IPS DF 6.9 (cell line): ENCODE measurements around the gene BRWD1.

Experiments
- DNase-seq: peaks from one replicate; pipeline ENCODE4 v3.0.0-alpha.2; 2013; ENCODE audit warnings: low read depth, low spot score
- H3K27ac ChIP-seq: one replicate; pipeline ENCODE4 v1.5.1; 2013; ENCODE audit warnings: low read length, control low read depth
- H3K27me3 ChIP-seq: 2 replicates; pipeline ENCODE4 v1.6.1; 2013; ENCODE audit warnings: mild to moderate bottlenecking, low read length; ENCODE audit not compliant: control insufficient read depth, insufficient read depth
- H3K36me3 ChIP-seq: 2 replicates; pipeline ENCODE4 v1.6.1; 2013; ENCODE audit warnings: low read length; ENCODE audit not compliant: control insufficient read depth, insufficient read depth
- H3K4me1 ChIP-seq: 2 replicates; pipeline ENCODE4 v1.6.1; 2013; ENCODE audit warnings: low read length; ENCODE audit not compliant: control insufficient read depth, insufficient read depth
- H3K4me3 ChIP-seq: 2 replicates; pipeline ENCODE4 v1.5.1; 2013; ENCODE audit warnings: mild to moderate bottlenecking, low read length
- H3K9me3 ChIP-seq: 2 replicates; pipeline ENCODE4 v1.6.1; 2013; ENCODE audit warnings: low read length, inconsistent platforms; ENCODE audit not compliant: control insufficient read depth, insufficient read depth
- WGBS: extraction: QIAGEN DNeasy Blood & Tissue Kit; methylation state at CpG from one replicate; pipeline ENCODE4 v1.1.7; 2013; ENCODE audit warnings: mixed read lengths, missing lambda C conversion rate; ENCODE audit not compliant: insufficient read length, insufficient coverage; 5-methylcytosine and 5-hydroxymethylcytosine counted together

Gene BRWD1

DNA sequence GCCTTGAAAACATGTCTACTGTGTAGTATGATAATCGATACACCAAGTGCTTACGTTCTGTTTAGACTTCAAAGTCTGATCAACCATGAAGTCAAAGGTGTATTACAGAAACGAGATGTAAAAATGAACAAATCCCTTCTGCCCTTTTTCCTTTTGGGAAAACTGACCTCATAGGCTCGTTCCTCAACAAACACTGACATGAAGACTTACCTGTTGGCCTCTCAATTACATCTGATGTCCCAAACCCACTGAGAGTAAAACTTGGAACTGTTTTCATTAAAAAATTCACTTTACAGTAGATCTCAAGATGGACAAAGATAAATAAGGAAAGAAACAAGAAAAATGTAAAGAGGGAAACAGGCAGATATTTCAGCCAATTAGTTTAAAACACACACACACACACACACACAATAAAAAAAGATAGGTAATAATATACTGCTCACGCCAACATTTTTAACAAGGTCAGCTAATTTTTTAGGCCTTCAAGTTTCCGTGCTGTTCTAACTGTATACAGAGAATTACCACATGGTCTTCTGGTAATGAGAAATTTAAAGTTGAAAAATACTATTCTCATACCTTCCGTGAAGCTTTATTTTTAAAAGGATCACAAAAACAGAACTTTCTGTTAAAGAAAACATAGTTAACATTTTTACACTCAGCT is 33.4 kb upstream of the BRWD1 start:
- peaks cover 12% of the 10 kb centered on the region; the same call in 1 of the 2 replicates for H3K36me3 ChIP-seq
- H3K4me1 ChIP-seq: no peaks in the 10 kb centered on the region
- no peaks in the 10 kb centered on the region for H3K9me3 ChIP-seq
- no CpG with 5 or more reads among the region's 7 CpGs for WGBS
- no peak overlapping the region for H3K27ac ChIP-seq
- DNase-seq: no peak
- H3K4me3 ChIP-seq: no peak overlapping the region
- H3K27me3 ChIP-seq: no peaks in the 10 kb centered on the region

- no CpG with 5 or more reads among the region's 3 CpGs for WGBS
- no peak overlapping the region for H3K4me3 ChIP-seq
- H3K4me1 ChIP-seq: no peaks in the 10 kb centered on the region
- no peak overlapping the region for H3K27ac ChIP-seq
- H3K36me3 ChIP-seq: peaks cover 12% of the 10 kb centered on the region; the same call in 1 of the 2 replicates
- no peaks in the 10 kb centered on the region for H3K9me3 ChIP-seq
- no peak for DNase-seq
- no peaks in the 10 kb centered on the region for H3K27me3 ChIP-seq
These were observed 32.8 kb upstream of the BRWD1 start for GRCh38 chr21:39346206-39346605.

- H3K27ac ChIP-seq: no peak overlapping the region
- H3K4me3 ChIP-seq: no peak overlapping the region
- peaks cover 15% of the 10 kb centered on the region; the same call in 1 of the 2 replicates for H3K36me3 ChIP-seq
- DNase-seq: no peak
- no peaks in the 10 kb centered on the region for H3K9me3 ChIP-seq
- H3K4me1 ChIP-seq: no peaks in the 10 kb centered on the region
- WGBS: no CpG with 5 or more reads among the region's 6 CpGs
- no peaks in the 10 kb centered on the region for H3K27me3 ChIP-seq
These were observed 32.0 kb upstream of the BRWD1 start for GRCh38 chr21:39345440-39345839.

DNA sequence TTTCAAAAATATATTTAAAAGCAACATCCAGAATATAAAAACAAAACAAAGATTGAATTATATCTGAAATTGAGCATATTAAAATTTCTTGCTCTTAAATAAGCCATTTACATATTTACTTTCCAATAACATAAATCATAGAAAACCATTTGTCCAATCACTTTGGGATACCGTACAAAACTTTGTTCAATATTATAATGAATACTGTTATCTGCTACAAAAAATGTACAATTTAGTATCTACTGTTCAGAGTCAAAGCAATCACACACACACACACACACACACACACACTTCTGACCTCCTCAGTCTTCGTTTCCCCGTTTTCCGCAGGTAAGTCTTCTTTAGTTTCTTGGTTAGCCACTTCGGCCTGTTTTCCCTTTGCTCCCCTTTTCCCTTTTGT is 31.4 kb upstream of the BRWD1 start:
- no peak for DNase-seq
- no peak overlapping the region for H3K4me3 ChIP-seq
- H3K9me3 ChIP-seq: no peaks in the 10 kb centered on the region
- no peaks in the 10 kb centered on the region for H3K4me1 ChIP-seq
- no peak overlapping the region for H3K27ac ChIP-seq
- 80% methylated on average over 1 of the region's 5 CpGs for WGBS
- H3K36me3 ChIP-seq: peaks cover 15% of the 10 kb centered on the region; the same call in 1 of the 2 replicates
- H3K27me3 ChIP-seq: no peaks in the 10 kb centered on the region

- no peaks in the 10 kb centered on the region for H3K4me1 ChIP-seq
- no peaks in the 10 kb centered on the region for H3K27me3 ChIP-seq
- H3K9me3 ChIP-seq: no peaks in the 10 kb centered on the region
- peaks cover 15% of the 10 kb centered on the region; the same call in 1 of the 2 replicates for H3K36me3 ChIP-seq
- H3K27ac ChIP-seq: no peak overlapping the region
- DNase-seq: no peak
- no peak overlapping the region for H3K4me3 ChIP-seq
- WGBS: no CpG with 5 or more reads among the region's 6 CpGs
These were observed 28.0 kb upstream of the BRWD1 start for GRCh38 chr21:39341249-39341923.

GRCh38 chr21:39340687-39341086 is 27.3 kb upstream of the BRWD1 start:
- no peak overlapping the region for H3K27ac ChIP-seq
- no CpG with 5 or more reads among the region's 6 CpGs for WGBS
- no peaks in the 10 kb centered on the region for H3K9me3 ChIP-seq
- H3K4me3 ChIP-seq: no peak overlapping the region
- DNase-seq: no peak
- peaks cover 15% of the 10 kb centered on the region; the same call in 1 of the 2 replicates for H3K36me3 ChIP-seq
- H3K27me3 ChIP-seq: no peaks in the 10 kb centered on the region
- no peaks in the 10 kb centered on the region for H3K4me1 ChIP-seq

- Histone ChIP-seq H3K27me3 (no peaks in the 10 kb centered on the region), H3K36me3 (peaks cover 13% of the 10 kb centered on the region; the same call in 1 of the 2 replicates), H3K4me1 (no peaks in the 10 kb centered on the region), H3K27ac (no peak overlapping the region), H3K4me3 (no peak overlapping the region), H3K9me3 (no peaks in the 10 kb centered on the region)
- no CpG with 5 or more reads among the region's 2 CpGs for WGBS
- no peak for DNase-seq
These were observed 25.8 kb upstream of the BRWD1 start for GRCh38 chr21:39339231-39339630.

DNA sequence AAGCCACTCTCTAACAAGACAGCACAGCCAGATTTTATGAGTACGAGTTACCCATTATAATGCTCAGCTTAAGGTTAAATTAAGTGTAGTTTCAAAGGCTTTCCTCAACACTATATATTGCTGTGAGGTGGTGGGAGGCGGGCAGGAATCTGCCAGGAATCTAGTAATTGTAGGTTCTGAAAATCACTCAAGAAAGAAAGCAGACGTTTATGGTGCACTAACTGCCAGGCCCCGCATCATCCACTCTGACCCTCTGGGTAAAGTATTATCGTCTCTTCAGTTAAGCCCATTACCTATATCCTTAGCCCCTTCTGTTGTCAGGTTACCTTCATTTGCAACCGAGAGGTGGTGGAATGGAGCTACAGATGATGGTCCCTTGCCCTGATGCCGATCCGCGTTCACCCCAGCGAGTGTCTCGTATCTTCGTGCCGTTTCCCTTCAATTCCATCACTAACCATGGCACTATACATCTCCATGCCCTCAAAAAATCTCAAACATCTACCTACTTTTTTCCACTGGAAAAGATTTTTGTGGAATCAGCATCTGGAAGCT is 23.1 kb upstream of the BRWD1 start:
- Histone ChIP-seq H3K4me3 (no peak overlapping the region), H3K9me3 (no peaks in the 10 kb centered on the region), H3K36me3 (peaks cover 3% of the 10 kb centered on the region; the same call in 1 of the 2 replicates), H3K27me3 (no peaks in the 10 kb centered on the region), H3K4me1 (no peaks in the 10 kb centered on the region), H3K27ac (no peak overlapping the region)
- no peak for DNase-seq
- no CpG with 5 or more reads among the region's 13 CpGs for WGBS

DNA sequence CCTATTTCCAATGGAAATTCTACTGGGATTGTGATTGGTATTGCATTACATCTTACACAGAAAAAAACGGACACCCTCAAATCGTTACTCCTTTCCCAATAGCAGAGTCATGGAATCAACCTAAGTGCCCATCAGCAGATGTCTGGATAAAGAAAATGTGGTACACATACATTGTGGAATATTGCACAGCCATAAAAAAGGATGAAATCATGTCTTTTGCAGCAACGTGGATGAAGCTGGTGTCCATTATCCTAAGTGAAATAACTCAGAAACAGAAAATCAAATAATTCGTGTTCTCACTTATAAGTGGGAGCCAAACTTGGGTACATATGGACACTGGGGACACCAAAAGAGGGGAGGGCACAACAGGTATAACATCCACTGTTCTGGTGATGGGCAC is 21.2 kb upstream of the BRWD1 start:
- no peaks in the 10 kb centered on the region for H3K27me3 ChIP-seq
- no peak for DNase-seq
- no peaks in the 10 kb centered on the region for H3K9me3 ChIP-seq
- H3K4me3 ChIP-seq: no peak overlapping the region
- H3K36me3 ChIP-seq: no peaks in the 10 kb centered on the region
- WGBS: no CpG with 5 or more reads among the region's 4 CpGs
- no peak overlapping the region for H3K27ac ChIP-seq
- no peaks in the 10 kb centered on the region for H3K4me1 ChIP-seq

DNA sequence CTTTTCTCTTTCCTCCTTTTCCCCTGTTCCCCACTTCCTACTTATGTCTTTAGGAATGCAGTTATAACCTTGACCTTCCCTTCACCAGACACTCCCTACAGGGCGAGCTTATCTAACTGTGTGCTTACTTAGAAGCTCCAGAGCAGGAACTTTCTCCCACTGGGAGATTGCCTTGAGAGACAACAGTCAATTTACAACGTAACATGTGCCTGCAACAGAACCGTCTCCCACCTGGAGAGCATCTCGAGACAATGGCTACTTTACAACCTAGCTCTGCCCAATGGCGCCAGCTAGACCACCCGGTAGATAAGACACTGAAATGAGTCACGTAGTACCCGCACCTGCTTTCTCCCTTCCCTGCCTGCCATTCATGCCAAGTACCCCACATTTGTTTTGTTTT is 18.7 kb upstream of the BRWD1 start:
- no peaks in the 10 kb centered on the region for H3K9me3 ChIP-seq
- H3K4me3 ChIP-seq: no peak overlapping the region
- H3K27ac ChIP-seq: no peak overlapping the region
- WGBS: no CpG with 5 or more reads among the region's 8 CpGs
- no peaks in the 10 kb centered on the region for H3K27me3 ChIP-seq
- no peaks in the 10 kb centered on the region for H3K4me1 ChIP-seq
- no peaks in the 10 kb centered on the region for H3K36me3 ChIP-seq
- DNase-seq: no peak
